HCT116 (cell line): Measurements from ENCODE around the gene SNN. TPM values are rescaled to one million over a fixed set of nuclear protein-coding genes. Genes with fewer than 3 reads are reported as not detected.

ENCODE experiments used
- ATAC-seq: fragments of 200-7000 bp; cut with Tn5 transposase; 2 replicates; pipeline ENCODE4 v1.9.1; 2020; ENCODE audit warnings: mild to moderate bottlenecking, moderate library complexity
- BruUV-seq: library from RNA; stranded (reverse); fragments of 400-500 nt; replicated peaks from 2 replicates; lab custom pipeline; 2021; lab: Mats Ljungman, UMichigan
- CTCF ChIA-PET: fragments of 300-600 bp; sonication (Branson Sonifier 250); formaldehyde crosslinking; loops from one replicate; lab custom pipeline; 2021; ENCODE audit warnings: antibody characterized with exemption; lab: Charles Lee
- POLR2A ChIA-PET: fragments of 300-600, 350-600 bp; sonication (Branson Sonifier 250); formaldehyde crosslinking; loops from one replicate; lab custom pipeline; 2021; ENCODE audit warnings: antibody characterized with exemption; lab: Charles Lee
- RAD21 ChIA-PET, 2 experiments: fragments of 300-600 bp; sonication (Branson Sonifier 250); formaldehyde crosslinking; loops; one replicate each; lab custom pipeline; 2023; ENCODE audit warnings: low total read pairs in 2 of 2; ENCODE audit not compliant: uncharacterized antibody in 2 of 2, unreplicated experiment in 2 of 2, low non-redundant PET in 1 of 2; lab: Charles Lee
- DNase-seq: peaks from one replicate; pipeline ENCODE4 v3.0.0-alpha.2; 2010; ENCODE audit warnings: low read depth, low spot score
- H2AFZ ChIP-seq: fragments of 200-600 bp; shearing (Covaris generic), sonication (generic); 2 replicates; pipeline ENCODE4 v1.6.1; 2017; ENCODE audit warnings: low read depth, mixed run types, mixed read lengths, antibody characterized with exemption, low read length; ENCODE audit not compliant: poor library complexity, severe bottlenecking
- H3K27ac ChIP-seq: 2 replicates; pipeline ENCODE4 v1.5.1; 2012; ENCODE audit warnings: low read depth, low read length
- H3K27me3 ChIP-seq: fragments of 200-600 bp; sonication (generic); 2 replicates; pipeline ENCODE4 v1.6.1; 2016; ENCODE audit warnings: mixed run types, low read length, mixed read lengths; ENCODE audit not compliant: insufficient read depth
- H3K36me3 ChIP-seq, 2 experiments: fragments of 200-500 bp in 1 of 2; fragments of 200-600 bp in 1 of 2; sonication (Bioruptor generic) in 1 of 2; sonication (generic) in 1 of 2; 2 replicates each; pipeline versions ENCODE4 v1.5.1 to v1.6.1; 2014 to 2016; ENCODE audit warnings: low read length in 2 of 2, inconsistent platforms in 1 of 2, mixed read lengths in 1 of 2, mixed run types in 1 of 2; ENCODE audit not compliant: insufficient read depth in 2 of 2, control insufficient read depth in 1 of 2
- H3K4me1 ChIP-seq, 2 experiments: fragments of 200-600 bp in 1 of 2; sonication (generic) in 1 of 2; 2 replicates each; pipeline versions ENCODE4 v1.5.1 to v1.6.1; 2012 to 2017; ENCODE audit warnings: low read length in 2 of 2, inconsistent platforms in 1 of 2, mild to moderate bottlenecking in 1 of 2, mixed read lengths in 1 of 2, mixed run types in 1 of 2, moderate library complexity in 1 of 2; ENCODE audit not compliant: insufficient read depth in 2 of 2, control insufficient read depth in 1 of 2
- H3K4me2 ChIP-seq: fragments of 200-600 bp; sonication (generic); 2 replicates; pipeline ENCODE4 v1.6.1; 2017; ENCODE audit warnings: mixed run types, low read length, mixed read lengths
- H3K4me3 ChIP-seq, 2 experiments: fragments of 200-600 bp in 1 of 2; sonication (generic) in 1 of 2; replicated peaks in 1 of 2; 2 replicates each; pipeline ENCODE4 v1.5.1; 2011 to 2016; ENCODE audit warnings: low read length in 2 of 2, control low read depth in 1 of 2, low read depth in 1 of 2, mild to moderate bottlenecking in 1 of 2, mixed read lengths in 1 of 2, mixed run types in 1 of 2
- H3K79me2 ChIP-seq: fragments of 200-600 bp; sonication (generic); 2 replicates; pipeline ENCODE4 v1.6.1; 2017; ENCODE audit warnings: mild to moderate bottlenecking, mixed run types, low read length, moderate library complexity, mixed read lengths; ENCODE audit not compliant: insufficient read depth
- H3K9ac ChIP-seq: fragments of 200-600 bp; sonication (generic); 2 replicates; pipeline ENCODE4 v1.6.1; 2016; ENCODE audit warnings: low read length, mixed read lengths
- H3K9me2 ChIP-seq: fragments of 200-600 bp; sonication (generic), shearing (Covaris generic); 2 replicates; pipeline ENCODE4 v1.6.1; 2017; ENCODE audit warnings: mixed run types, mild to moderate bottlenecking, moderate library complexity; ENCODE audit not compliant: insufficient read depth
- H3K9me3 ChIP-seq, 2 experiments: fragments of 200-500 bp in 1 of 2; fragments of 200-600 bp in 1 of 2; sonication (Bioruptor generic) in 1 of 2; sonication (generic) in 1 of 2; 2 replicates each; pipeline ENCODE4 v1.6.1; 2014 to 2017; ENCODE audit warnings: low read length in 2 of 2, mixed read lengths in 2 of 2, inconsistent platforms in 1 of 2, low read depth in 1 of 2, mild to moderate bottlenecking in 1 of 2, mixed run types in 1 of 2, moderate library complexity in 1 of 2; ENCODE audit not compliant: control insufficient read depth in 1 of 2, insufficient read depth in 1 of 2
- H4K20me1 ChIP-seq: fragments of 200-600 bp; sonication (generic), shearing (Covaris generic); 2 replicates; pipeline ENCODE4 v1.6.1; 2017; ENCODE audit warnings: mixed run types, mild to moderate bottlenecking, moderate library complexity; ENCODE audit not compliant: insufficient read depth
- CBX3 ChIP-seq: IDR thresholded peaks from 2 replicates; pipeline ENCODE4 v1.6.1; 2012; ENCODE audit warnings: low read depth
- CEBPB ChIP-seq: IDR thresholded peaks from 2 replicates; pipeline ENCODE4 v1.6.1; 2012; ENCODE audit warnings: low read depth
- EGR1 ChIP-seq: IDR thresholded peaks from 2 replicates; pipeline ENCODE4 v1.6.1; 2012; ENCODE audit warnings: low read depth
- ELF1 ChIP-seq: IDR thresholded peaks from 2 replicates; pipeline ENCODE4 v1.6.1; 2012; ENCODE audit warnings: low read depth, borderline replicate concordance
- JUND ChIP-seq: IDR thresholded peaks from 2 replicates; pipeline ENCODE4 v1.6.1; 2012
- POLR2A ChIP-seq: IDR thresholded peaks from 2 replicates; pipeline ENCODE4 v1.7.0; 2011; ENCODE audit warnings: borderline replicate concordance; ENCODE audit not compliant: insufficient read depth, insufficient read length; ENCODE audit errors: extremely low read depth
- POLR2AphosphoS5 ChIP-seq: IDR thresholded peaks from 2 replicates; pipeline ENCODE4 v1.6.1; 2011; ENCODE audit warnings: mild to moderate bottlenecking, low read depth, low read length, moderate library complexity
- RAD21 ChIP-seq: IDR thresholded peaks from 2 replicates; pipeline ENCODE4 v1.6.1; 2012; ENCODE audit warnings: low read depth, mild to moderate bottlenecking
- SP1 ChIP-seq: IDR thresholded peaks from 2 replicates; pipeline ENCODE4 v1.6.1; 2012; ENCODE audit warnings: low read depth
- SRF ChIP-seq: IDR thresholded peaks from 2 replicates; pipeline ENCODE4 v1.6.1; 2012; ENCODE audit warnings: low read depth
- TCF7L2 ChIP-seq: IDR thresholded peaks from 2 replicates; pipeline ENCODE4 v1.7.0; 2011; ENCODE audit warnings: borderline replicate concordance, inconsistent platforms; ENCODE audit not compliant: insufficient read depth, insufficient read length; ENCODE audit errors: extremely low read depth
- ZNF274 ChIP-seq: fragments of 200-500 bp; sonication (Bioruptor generic); IDR thresholded peaks from 2 replicates; pipeline ENCODE4 v1.6.1; 2014; ENCODE audit warnings: mild to moderate bottlenecking, low read depth, low read length, inconsistent platforms
- intact Hi-C: fragments of 100-400 bp; cut with micrococcal nuclease; formaldehyde crosslinking; loops from 2 replicates; pipeline ENCODE4 v1.10.0; 2022
- total RNA-seq: library from RNA; stranded (reverse); gene quantifications from one replicate; pipeline ENCODE4 v1.2.1, GENCODE V29; 2021; ENCODE audit not compliant: unreplicated experiment
- TF ChIP-seq, protein P1 (sequence below): IDR thresholded peaks from 2 replicates; pipeline ENCODE4 v1.6.1; 2012
- TF ChIP-seq, protein P2 (sequence below), 3 experiments: fragments of 200-600 bp in 1 of 3; sonication (generic) in 1 of 3; IDR thresholded peaks in 2 of 3; conservative IDR thresholded peaks in 1 of 3; 2 replicates each; pipeline ENCODE4 v1.5.1; 2012 to 2017; ENCODE audit warnings: low read depth in 2 of 3, low read length in 2 of 3, antibody characterized with exemption in 1 of 3, borderline replicate concordance in 1 of 3, control low read depth in 1 of 3, mild to moderate bottlenecking in 1 of 3, mixed read lengths in 1 of 3, mixed run types in 1 of 3, moderate library complexity in 1 of 3; ENCODE audit not compliant: insufficient read depth in 1 of 3
- TF ChIP-seq, protein P3 (sequence below): IDR thresholded peaks from 2 replicates; pipeline ENCODE4 v1.6.1; 2011; ENCODE audit warnings: mild to moderate bottlenecking, low read length, moderate library complexity; ENCODE audit not compliant: insufficient replicate concordance; ENCODE audit errors: extremely low read depth
- TF ChIP-seq, protein P4 (sequence below): IDR thresholded peaks from 2 replicates; pipeline ENCODE4 v1.6.1; 2012; ENCODE audit warnings: low read depth
- TF ChIP-seq, protein P5 (sequence below): IDR thresholded peaks from 2 replicates; pipeline ENCODE4 v1.6.1; 2012

The SNN gene
- total RNA-seq, 1 experiment from 2014 or later, result 12.2 TPM

DNA sequence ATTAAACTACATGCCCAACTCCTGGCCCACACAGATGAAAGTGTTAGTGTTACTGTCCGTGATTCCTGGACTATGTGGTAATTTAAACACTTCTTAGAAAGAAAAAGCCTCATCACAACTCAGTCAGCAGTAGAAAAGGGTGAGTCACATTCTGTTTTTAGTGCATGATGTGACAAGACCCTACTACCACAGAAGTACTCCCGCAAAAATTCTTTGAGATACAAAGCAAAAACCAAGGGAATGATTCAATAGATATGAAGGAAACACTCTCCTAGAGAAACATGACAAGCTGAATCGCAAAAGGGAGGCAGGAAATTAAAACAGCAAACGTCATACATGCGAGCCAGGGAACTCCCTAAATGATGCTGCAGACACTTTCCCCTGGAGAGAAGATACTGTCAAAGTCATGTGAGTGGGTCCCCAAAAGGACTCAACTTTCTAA is 14.4 kb downstream of the SNN start:
- DNase-seq (no peak), ATAC-seq (no peak)
- peaks cover 6 to 8% of the 10 kb centered on the region in 2 experiments; a peak in 2 of 4 replicates for H3K4me1 ChIP-seq
- no peaks in the 10 kb centered on the region for H3K9me3 ChIP-seq
- no TSS peak for BruUV-seq
- RAD21 ChIA-PET, result no interaction called here
- no peak overlapping the region for H3K4me2 ChIP-seq
- H3K36me3 ChIP-seq, result peaks cover 21 to 22% of the 10 kb centered on the region in 2 experiments; a peak in 3 of 4 replicates
- no peaks in the 10 kb centered on the region for H3K9me2 ChIP-seq
- no peaks in the 10 kb centered on the region for H4K20me1 ChIP-seq
- H3K9ac ChIP-seq, result no peak overlapping the region
- H3K79me2 ChIP-seq, result no peaks in the 10 kb centered on the region
- POLR2A ChIA-PET, result no interaction called here
- no peaks in the 10 kb centered on the region for H3K27me3 ChIP-seq
- no peak overlapping the region for H3K4me3 ChIP-seq
- no peak overlapping the region for H3K27ac ChIP-seq
- CTCF ChIA-PET, result no interaction called here
- H2AFZ ChIP-seq, result no peak overlapping the region
- intact Hi-C loops, result no loop called here
- TF ChIP-seq TCF7L2 (no peak), EGR1 (no peak), CBX3 (no peak), CEBPB (no peak), JUND (no peak), SRF (no peak), SP1 (no peak), ZNF274 (no peak), RAD21 (no peak), POLR2A (no peak), ELF1 (no peak), POLR2AphosphoS5 (no peak)
- TF ChIP-seq, protein P1, sequence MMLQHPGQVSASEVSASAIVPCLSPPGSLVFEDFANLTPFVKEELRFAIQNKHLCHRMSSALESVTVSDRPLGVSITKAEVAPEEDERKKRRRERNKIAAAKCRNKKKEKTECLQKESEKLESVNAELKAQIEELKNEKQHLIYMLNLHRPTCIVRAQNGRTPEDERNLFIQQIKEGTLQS, result no peak
- TF ChIP-seq, protein P2, sequence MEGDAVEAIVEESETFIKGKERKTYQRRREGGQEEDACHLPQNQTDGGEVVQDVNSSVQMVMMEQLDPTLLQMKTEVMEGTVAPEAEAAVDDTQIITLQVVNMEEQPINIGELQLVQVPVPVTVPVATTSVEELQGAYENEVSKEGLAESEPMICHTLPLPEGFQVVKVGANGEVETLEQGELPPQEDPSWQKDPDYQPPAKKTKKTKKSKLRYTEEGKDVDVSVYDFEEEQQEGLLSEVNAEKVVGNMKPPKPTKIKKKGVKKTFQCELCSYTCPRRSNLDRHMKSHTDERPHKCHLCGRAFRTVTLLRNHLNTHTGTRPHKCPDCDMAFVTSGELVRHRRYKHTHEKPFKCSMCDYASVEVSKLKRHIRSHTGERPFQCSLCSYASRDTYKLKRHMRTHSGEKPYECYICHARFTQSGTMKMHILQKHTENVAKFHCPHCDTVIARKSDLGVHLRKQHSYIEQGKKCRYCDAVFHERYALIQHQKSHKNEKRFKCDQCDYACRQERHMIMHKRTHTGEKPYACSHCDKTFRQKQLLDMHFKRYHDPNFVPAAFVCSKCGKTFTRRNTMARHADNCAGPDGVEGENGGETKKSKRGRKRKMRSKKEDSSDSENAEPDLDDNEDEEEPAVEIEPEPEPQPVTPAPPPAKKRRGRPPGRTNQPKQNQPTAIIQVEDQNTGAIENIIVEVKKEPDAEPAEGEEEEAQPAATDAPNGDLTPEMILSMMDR (IDR thresholded peaks at IDR 0.05 in 2 of 3, conservative IDR thresholded peaks at IDR 0.05 in 1 of 3; ENCODE audit: borderline replicate concordance in 1 of 3, insufficient read depth in 1 of 3, low read depth in 2 of 3, low read length in 2 of 3), result no peak
- TF ChIP-seq, protein P3, sequence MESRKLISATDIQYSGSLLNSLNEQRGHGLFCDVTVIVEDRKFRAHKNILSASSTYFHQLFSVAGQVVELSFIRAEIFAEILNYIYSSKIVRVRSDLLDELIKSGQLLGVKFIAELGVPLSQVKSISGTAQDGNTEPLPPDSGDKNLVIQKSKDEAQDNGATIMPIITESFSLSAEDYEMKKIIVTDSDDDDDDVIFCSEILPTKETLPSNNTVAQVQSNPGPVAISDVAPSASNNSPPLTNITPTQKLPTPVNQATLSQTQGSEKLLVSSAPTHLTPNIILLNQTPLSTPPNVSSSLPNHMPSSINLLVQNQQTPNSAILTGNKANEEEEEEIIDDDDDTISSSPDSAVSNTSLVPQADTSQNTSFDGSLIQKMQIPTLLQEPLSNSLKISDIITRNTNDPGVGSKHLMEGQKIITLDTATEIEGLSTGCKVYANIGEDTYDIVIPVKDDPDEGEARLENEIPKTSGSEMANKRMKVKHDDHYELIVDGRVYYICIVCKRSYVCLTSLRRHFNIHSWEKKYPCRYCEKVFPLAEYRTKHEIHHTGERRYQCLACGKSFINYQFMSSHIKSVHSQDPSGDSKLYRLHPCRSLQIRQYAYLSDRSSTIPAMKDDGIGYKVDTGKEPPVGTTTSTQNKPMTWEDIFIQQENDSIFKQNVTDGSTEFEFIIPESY, result no peak
- TF ChIP-seq, protein P4, sequence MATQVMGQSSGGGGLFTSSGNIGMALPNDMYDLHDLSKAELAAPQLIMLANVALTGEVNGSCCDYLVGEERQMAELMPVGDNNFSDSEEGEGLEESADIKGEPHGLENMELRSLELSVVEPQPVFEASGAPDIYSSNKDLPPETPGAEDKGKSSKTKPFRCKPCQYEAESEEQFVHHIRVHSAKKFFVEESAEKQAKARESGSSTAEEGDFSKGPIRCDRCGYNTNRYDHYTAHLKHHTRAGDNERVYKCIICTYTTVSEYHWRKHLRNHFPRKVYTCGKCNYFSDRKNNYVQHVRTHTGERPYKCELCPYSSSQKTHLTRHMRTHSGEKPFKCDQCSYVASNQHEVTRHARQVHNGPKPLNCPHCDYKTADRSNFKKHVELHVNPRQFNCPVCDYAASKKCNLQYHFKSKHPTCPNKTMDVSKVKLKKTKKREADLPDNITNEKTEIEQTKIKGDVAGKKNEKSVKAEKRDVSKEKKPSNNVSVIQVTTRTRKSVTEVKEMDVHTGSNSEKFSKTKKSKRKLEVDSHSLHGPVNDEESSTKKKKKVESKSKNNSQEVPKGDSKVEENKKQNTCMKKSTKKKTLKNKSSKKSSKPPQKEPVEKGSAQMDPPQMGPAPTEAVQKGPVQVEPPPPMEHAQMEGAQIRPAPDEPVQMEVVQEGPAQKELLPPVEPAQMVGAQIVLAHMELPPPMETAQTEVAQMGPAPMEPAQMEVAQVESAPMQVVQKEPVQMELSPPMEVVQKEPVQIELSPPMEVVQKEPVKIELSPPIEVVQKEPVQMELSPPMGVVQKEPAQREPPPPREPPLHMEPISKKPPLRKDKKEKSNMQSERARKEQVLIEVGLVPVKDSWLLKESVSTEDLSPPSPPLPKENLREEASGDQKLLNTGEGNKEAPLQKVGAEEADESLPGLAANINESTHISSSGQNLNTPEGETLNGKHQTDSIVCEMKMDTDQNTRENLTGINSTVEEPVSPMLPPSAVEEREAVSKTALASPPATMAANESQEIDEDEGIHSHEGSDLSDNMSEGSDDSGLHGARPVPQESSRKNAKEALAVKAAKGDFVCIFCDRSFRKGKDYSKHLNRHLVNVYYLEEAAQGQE, result no peak
- TF ChIP-seq, protein P5, sequence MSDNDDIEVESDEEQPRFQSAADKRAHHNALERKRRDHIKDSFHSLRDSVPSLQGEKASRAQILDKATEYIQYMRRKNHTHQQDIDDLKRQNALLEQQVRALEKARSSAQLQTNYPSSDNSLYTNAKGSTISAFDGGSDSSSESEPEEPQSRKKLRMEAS, result no peak
